GM13977 (cell line): ENCODE data around the gene FKBP1A.
"Not testable (repeated sequence)": the region's sequence is repeated elsewhere in the genome, so short reads cannot be mapped to it uniquely, and the experiment has no call there.

Source experiments
- DNase-seq: peaks from one replicate; pipeline ENCODE4 v3.0.0; 2012; ENCODE audit warnings: low spot score
- CTCF ChIP-seq: IDR thresholded peaks from 2 replicates; pipeline ENCODE4 v1.5.1; 2012; ENCODE audit warnings: mild to moderate bottlenecking, control low read depth; ENCODE audit not compliant: insufficient read depth; ENCODE audit errors: extremely low read depth, missing control alignments
- in situ Hi-C: fragments of 300-500 bp; cut with MboI; formaldehyde crosslinking; loops from one replicate; pipeline ENCODE4 v1.12.0; 2022; ENCODE audit warnings: low sequenced_read_pairs, low pct_unique_long_range_greater_than_20kb, mixed read lengths, inconsistent platforms; ENCODE audit not compliant: unreplicated experiment

Gene FKBP1A

GRCh38 chr20:1405801-1406200 is 12.9 kb upstream of the FKBP1A start:
- no peak for TF ChIP-seq CTCF
- DNase-seq = no peak
- in situ Hi-C loops = no loop called here

GRCh38 chr20:1403624-1404023 is 10.8 kb upstream of the FKBP1A start:
- TF ChIP-seq CTCF = no peak
- no peak for DNase-seq
- in situ Hi-C loops = no loop called here

GRCh38 chr20:1402149-1402548 is 9.3 kb upstream of the FKBP1A start:
- TF ChIP-seq CTCF = no peak

GRCh38 chr20:1401451-1401907 is 8.6 kb upstream of the FKBP1A start:
- DNase-seq = no peak
- in situ Hi-C loops = no loop called here
- TF ChIP-seq CTCF = no peak

More at GRCh38 chr20:1402149-1402548, 9.3 kb upstream of the FKBP1A start:
- DNase-seq = no peak
- in situ Hi-C loops = no loop called here

GRCh38 chr20:1399678-1400366 is 7.0 kb upstream of the FKBP1A start:
- in situ Hi-C loops, DNase-seq: not testable (repeated sequence)

GRCh38 chr20:1398185-1398584 is 5.3 kb upstream of the FKBP1A start:
- DNase-seq, in situ Hi-C loops: not testable (repeated sequence)

GRCh38 chr20:1397710-1398109 is 4.9 kb upstream of the FKBP1A start:
- TF ChIP-seq CTCF = peak; percentile 26
- no peak for DNase-seq
- in situ Hi-C loops = no loop called here

GRCh38 chr20:1396702-1397101 is 3.8 kb upstream of the FKBP1A start:
- in situ Hi-C loops = no loop called here
- DNase-seq = no peak
- TF ChIP-seq CTCF = no peak
